CD4-positive, alpha-beta T cell treated with Interleukin-6 for 4 hours (primary cell): ENCODE results near the gene AHCYL1.
A peak's percentile ranks its signal among the peaks of the same experiment; 100 is the strongest.

ENCODE experiments used
- DNase-seq: peaks from one replicate; pipeline ENCODE4 v3.0.0-alpha.2; 2020; ENCODE audit warnings: mixed read lengths

The AHCYL1 gene

DNA sequence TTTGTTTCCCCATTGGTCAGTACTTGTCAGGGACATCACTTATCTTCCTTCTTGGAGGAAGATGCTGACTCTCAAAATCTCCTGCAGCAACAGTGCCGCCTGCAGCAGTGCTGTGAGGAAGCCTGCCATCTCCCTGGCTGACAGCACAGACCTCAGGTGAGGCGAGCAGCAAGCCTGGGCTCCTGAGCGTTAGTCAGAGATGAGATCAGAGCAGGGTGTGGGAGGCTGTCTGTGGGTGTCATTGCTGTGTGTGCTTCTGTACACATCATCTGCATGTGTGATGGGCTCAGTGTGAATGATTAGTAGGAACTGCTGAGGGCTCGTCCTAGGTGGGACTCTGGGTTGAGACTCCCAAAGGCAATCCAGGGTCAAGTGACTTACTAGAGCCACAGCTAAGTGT lies 56.0 kb downstream of the AHCYL1 start:
- no peak for DNase-seq

DNA sequence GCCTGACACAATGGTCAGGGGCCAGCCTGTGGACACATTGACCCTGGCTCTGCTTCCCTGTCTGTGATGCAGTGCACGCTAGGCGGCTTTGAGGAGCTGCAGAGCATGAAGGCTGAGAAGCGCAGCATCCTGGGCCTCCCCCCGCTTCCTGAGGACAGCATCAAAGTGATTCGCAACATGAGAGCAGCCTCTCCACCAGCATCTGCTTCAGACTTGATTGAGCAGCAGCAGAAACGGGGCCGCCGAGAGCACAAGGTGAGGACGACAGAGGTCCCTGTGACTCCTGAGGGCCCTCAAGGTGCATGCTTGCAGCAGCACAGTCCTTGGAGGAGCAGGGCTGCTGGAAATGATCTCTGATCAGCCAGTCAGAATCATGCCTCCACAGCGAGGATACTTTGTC lies 58.5 kb downstream of the AHCYL1 start:
- no peak for DNase-seq

- no peak for DNase-seq
Observed at GRCh38 chr1:110047463-110047862, 62.9 kb downstream of the AHCYL1 start.

DNA sequence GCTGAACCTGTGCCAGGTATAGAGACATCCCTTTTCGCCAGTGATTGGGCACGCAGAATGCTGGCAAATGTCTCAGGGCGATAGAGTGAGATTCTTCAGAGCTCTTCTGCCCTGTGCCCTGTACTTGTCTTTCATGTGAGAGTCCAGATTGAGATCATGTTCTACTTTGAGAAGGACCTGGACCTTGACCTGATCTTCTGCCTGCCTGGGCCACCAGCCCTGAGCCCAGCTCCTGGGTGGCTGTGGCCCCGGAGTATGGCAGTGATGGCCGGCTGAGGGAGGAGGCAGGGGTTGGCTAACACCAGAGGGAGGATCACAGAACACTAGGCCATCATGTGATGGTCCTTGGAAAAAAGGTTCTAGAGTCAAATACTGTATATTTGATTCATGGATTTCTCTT lies 63.7 kb downstream of the AHCYL1 start:
- no peak for DNase-seq

GRCh38 chr1:110048923-110049601 lies 64.5 kb downstream of the AHCYL1 start:
- no peak for DNase-seq

- no peak for DNase-seq
Observed at GRCh38 chr1:110049801-110050601, 65.4 kb downstream of the AHCYL1 start.

DNA sequence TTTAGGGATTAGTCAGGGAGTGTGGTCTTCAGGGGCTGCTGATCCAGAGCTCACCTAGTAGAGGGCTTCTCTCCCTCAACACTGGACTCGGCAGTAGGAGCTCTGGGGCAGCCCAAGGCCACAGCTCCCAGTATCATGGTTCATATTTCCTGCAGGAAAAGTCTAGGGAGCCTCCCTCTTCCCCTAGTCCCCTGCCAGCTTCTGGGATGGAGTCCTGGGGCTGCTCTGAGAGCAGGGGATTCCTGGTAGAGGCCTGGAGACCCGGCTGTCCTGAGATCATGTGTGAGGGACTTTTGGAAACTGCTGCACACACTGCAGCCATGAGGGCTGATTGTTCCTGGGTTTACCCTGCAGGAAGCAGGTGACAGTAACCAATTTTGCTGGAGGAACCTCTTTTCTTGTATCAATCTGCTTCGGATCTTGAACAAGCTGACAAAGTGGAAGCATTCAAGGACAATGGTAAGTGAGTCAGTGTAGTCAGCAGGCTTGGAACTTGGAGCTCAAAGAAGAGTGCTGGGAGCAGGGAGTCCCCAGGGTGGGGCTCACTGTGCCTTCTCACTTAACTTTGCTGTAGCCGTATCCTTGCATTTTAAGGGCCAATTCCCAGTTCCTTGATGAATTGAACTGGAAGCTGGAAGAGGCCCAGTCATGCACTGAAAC lies 66.2 kb downstream of the AHCYL1 start:
- DNase-seq = no peak

GRCh38 chr1:110051262-110051648 lies 66.7 kb downstream of the AHCYL1 start:
- DNase-seq = no peak

DNA sequence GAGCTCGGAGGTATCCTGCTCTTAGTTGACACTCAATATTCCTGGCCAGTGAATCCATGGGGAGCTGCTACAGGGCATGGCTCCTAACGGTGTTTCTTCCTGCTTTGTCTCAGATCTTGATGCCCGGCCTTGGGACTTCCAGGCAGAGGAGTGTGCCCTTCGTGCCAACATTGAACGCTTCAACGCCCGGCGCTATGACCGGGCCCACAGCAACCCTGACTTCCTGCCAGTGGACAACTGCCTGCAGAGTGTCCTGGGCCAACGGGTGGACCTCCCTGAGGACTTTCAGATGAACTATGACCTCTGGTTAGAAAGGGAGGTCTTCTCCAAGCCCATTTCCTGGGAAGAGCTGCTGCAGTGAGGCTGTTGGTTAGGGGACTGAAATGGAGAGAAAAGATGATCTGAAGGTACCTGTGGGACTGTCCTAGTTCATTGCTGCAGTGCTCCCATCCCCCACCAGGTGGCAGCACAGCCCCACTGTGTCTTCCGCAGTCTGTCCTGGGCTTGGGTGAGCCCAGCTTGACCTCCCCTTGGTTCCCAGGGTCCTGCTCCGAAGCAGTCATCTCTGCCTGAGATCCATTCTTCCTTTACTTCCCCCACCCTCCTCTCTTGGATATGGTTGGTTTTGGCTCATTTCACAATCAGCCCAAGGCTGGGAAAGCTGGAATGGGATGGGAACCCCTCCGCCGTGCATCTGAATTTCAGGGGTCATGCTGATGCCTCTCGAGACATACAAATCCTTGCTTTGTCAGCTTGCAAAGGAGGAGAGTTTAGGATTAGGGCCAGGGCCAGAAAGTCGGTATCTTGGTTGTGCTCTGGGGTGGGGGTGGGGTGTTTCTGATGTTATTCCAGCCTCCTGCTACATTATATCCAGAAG lies 69.2 kb downstream of the AHCYL1 start:
- peak; percentile 72 for DNase-seq

GRCh38 chr1:110055493-110056284 lies 71.1 kb downstream of the AHCYL1 start:
- DNase-seq = no peak

DNA sequence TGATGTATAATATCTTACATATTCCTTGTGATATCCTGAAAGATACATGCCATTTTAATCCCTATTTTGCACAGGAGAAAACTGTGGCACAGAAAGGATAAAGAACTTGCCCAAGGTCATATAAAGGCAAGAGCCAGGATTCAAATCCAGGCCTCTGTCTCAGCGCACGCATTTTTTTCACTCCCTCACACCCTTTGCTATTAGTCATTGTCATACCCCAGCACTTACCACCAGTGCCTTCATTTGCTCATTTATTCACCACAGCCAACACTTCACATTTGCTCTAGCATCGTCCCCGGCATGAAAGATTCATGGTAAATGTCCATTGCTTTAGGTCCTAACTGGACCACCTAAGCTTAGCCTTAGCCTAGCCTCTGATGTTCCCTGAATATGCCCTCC lies 71.7 kb downstream of the AHCYL1 start:
- no peak for DNase-seq

DNA sequence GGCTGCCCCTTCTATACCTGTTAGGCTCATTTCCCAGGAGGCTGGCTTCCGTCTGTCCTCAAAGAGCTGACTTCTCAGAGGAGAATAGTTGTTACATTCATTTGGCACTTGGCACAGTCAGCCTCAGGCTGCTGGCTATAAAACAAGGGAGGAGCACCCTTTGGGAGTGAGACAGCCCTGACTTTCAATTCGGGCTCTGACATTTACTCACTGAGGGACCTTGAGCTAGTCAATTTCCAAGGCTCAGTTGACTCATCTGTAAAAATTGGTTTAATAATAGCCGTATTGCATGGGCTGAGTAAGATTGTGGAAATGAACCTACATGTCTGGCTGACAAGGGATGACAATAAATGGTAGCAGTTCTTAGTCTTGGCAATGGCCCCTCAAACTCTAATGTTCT lies 72.2 kb downstream of the AHCYL1 start:
- DNase-seq = no peak

DNA sequence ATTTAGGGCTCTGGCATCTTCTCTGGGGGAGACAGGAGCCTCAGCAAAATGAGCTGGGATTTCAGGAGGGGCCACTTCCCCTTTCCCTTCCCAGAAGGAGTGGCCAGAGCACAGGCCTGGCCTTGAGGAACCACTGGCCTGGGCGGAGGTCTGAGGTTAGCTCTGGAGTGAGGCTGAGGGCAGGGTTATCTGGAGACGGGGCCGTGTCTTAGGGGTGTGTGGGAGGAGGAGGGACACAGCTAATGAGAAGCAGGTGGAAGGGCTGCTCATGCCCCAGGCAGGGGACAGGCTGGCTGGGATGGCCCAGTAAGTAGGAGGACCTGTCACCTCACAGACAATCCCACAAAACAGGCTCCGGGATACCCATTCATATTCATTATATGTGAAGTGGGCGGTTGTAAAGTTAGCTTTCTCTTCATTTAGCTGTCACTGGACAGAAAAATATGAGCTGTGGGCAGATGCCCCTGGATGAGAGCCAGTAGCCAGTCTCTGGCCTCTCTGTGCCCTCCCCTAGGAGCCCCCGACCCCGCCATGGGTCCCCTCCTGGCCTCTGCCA lies 73.5 kb downstream of the AHCYL1 start:
- DNase-seq = no peak

DNA sequence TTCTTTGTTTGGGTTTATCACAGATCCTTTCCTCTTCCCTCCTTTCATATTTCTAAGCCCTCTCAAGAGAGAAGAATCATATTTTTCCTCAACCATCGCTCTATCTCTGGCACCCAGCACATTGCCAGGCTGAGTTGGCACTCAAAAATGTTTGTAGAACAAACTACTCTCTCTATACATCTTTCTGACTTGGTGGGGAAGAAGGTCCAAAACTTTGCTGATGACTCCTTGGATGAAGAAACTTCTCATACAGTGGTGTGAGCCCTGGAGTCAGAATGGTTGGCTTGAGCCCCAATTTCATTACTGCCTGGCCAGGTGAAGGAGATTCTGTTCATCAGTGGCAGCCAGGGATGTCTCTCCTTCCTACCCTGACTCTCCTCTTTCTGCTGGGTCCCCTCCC lies 74.0 kb downstream of the AHCYL1 start:
- DNase-seq = no peak

GRCh38 chr1:110059133-110059863 lies 74.7 kb downstream of the AHCYL1 start:
- no peak for DNase-seq

GRCh38 chr1:110060034-110060661 lies 75.6 kb downstream of the AHCYL1 start:
- DNase-seq = peak; percentile 76

DNA sequence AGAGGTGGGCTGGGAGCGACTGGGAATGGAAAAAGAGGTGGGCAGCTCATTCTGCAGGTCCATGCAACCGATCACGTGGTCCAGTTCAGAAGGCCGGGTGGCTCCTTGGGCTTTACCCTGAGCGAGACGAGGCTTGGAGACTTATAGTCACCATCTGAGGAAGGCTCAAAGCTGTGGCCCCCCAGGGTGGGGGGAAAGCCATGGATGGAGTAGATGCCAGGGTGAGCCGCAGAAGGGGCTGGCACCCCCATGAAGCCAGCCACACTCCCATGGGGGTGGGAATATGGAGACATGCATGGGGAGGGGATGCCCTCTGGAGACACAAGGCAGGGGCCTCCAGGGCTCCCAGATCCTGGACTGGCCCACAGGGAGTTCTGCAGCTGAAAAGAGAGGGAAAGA lies 76.1 kb downstream of the AHCYL1 start:
- no peak for DNase-seq

- no peak for DNase-seq
Observed at GRCh38 chr1:110061341-110061740, 76.8 kb downstream of the AHCYL1 start.

GRCh38 chr1:110062612-110063011 lies 78.0 kb downstream of the AHCYL1 start:
- no peak for DNase-seq

DNA sequence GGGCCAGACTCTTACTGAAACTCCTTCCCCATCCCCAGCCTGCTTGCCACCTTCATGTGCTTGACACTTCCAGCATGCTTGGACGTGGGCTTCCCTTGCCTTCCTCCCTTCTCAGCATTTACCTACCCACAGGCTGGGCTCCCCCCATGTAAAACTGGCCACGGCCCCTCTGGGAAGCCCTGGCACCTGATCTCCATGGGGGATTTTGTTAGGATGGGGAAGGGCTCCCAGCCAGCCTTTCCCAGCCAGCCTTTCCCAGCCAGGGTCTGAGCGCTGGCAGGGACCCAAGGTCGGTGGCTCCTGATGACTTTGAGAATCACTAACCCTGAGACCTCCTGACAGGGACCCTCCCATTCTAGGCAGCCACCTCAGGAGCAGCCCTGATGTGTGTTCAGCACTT lies 79.2 kb downstream of the AHCYL1 start:
- DNase-seq = no peak
